Activated naive CD8-positive, alpha-beta T cell treated with anti-CD3 and anti-CD28 coated beads for 36 hours (primary cell): ENCODE measurements around the gene OR2K2. TPM values are rescaled to one million over a fixed set of nuclear protein-coding genes. Genes with fewer than 3 reads are reported as not detected.
"Not testable (repeated sequence)": the region's sequence is repeated elsewhere in the genome, so short reads cannot be mapped to it uniquely, and the experiment has no call there.

Experiments
- DNase-seq: peaks from one replicate; pipeline ENCODE4 v3.0.0; 2021
- H3K27ac Mint-ChIP-seq: one replicate; pipeline ENCODE4 v1.8.0; 2022; ENCODE audit warnings: mild to moderate bottlenecking, moderate library complexity, mixed read lengths
- H3K27me3 Mint-ChIP-seq: one replicate; pipeline ENCODE4 v1.8.0; 2022; ENCODE audit warnings: mild to moderate bottlenecking, mixed read lengths
- H3K36me3 Mint-ChIP-seq: one replicate; pipeline ENCODE4 v1.8.0; 2021; ENCODE audit warnings: mild to moderate bottlenecking, mixed read lengths
- H3K4me1 Mint-ChIP-seq: one replicate; pipeline ENCODE4 v1.8.0; 2021; ENCODE audit warnings: mixed read lengths
- H3K4me3 Mint-ChIP-seq: one replicate; pipeline ENCODE4 v1.8.0; 2022; ENCODE audit warnings: mild to moderate bottlenecking, moderate library complexity, mixed read lengths
- H3K9me3 Mint-ChIP-seq: one replicate; pipeline ENCODE4 v1.8.0; 2022; ENCODE audit warnings: mixed read lengths
- total RNA-seq, 2 experiments: library from RNA; stranded (reverse); gene quantifications; one replicate each; pipeline ENCODE4 v1.2.3, GENCODE V29; 2021

Gene OR2K2
- total RNA-seq, 2 experiments from 2014 or later: not detected

DNA sequence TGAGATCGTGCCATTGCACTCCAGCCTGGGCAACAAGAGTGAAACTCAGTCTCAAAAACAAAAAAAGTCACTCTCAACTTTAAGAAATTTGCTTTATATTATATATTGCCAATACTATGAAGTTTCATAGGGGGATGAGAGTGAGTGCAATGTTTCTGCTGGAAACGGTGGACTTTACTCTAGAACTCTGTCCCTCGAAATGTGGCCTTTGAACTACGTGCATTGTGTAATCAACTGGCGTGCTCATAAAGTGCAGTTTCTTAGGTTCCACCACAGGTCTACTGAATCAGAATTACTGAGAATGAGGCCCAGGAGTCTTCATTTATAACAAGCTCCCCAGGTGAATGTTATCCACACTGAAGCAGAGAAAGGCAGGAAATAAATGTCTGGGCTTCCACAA lies 24.1 kb downstream of the OR2K2 start:
- H3K27me3 Mint-ChIP-seq: no peaks in the 10 kb centered on the region
- no peaks in the 10 kb centered on the region for H3K4me1 Mint-ChIP-seq
- no peaks in the 10 kb centered on the region for H3K9me3 Mint-ChIP-seq
- no peak overlapping the region for H3K27ac Mint-ChIP-seq
- no peak overlapping the region for H3K4me3 Mint-ChIP-seq
- H3K36me3 Mint-ChIP-seq: no peaks in the 10 kb centered on the region
- DNase-seq: no peak

DNA sequence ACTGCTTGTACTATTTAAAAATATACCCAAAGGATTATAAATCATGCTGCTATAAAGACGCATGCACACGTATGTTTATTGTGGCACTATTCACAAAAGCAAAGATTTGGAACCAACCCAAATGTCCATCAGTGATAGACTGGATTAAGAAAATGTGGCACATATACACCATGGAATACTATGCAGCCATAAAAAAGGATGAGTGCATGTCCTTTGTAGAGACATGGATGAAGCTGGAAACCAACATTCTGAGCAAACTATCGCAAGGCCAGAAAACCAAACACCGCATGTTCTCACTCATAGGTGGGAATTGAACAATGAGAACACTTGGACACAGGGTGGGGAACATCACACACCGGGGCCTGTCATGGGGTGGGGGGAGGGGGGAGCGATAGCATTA lies 26.0 kb downstream of the OR2K2 start:
- not testable (repeated sequence) for H3K36me3 Mint-ChIP-seq, H3K27ac Mint-ChIP-seq

DNA sequence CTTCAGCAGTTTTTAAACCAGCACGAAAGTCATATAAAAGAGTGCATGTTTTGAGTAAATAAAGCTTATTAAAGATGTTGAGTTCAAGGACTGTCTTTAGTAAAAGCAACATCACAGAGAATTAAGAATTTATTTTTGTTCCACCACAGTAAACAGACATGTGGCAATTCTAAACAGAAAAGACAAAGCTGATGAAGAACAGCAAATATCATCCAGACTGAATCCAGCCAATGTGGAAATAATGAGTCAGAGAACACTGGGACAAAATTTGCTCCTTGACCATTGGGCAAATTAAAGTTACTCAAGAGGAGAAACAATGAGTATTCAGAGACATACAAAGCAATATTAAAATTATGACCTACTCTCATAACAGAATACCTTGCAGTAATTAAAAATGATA lies 28.8 kb downstream of the OR2K2 start:
- Mint-ChIP-seq H3K9me3 (peaks cover 3% of the 10 kb centered on the region), H3K4me3 (no peak overlapping the region), H3K27me3 (peaks cover 7% of the 10 kb centered on the region), H3K4me1 (no peaks in the 10 kb centered on the region), H3K27ac (no peak overlapping the region), H3K36me3 (no peaks in the 10 kb centered on the region)
- no peak for DNase-seq

More for the DNA sequence above, 26.0 kb downstream of the OR2K2 start:
- not testable (repeated sequence) for DNase-seq, H3K4me3 Mint-ChIP-seq, H3K27me3 Mint-ChIP-seq, H3K9me3 Mint-ChIP-seq, H3K4me1 Mint-ChIP-seq

DNA sequence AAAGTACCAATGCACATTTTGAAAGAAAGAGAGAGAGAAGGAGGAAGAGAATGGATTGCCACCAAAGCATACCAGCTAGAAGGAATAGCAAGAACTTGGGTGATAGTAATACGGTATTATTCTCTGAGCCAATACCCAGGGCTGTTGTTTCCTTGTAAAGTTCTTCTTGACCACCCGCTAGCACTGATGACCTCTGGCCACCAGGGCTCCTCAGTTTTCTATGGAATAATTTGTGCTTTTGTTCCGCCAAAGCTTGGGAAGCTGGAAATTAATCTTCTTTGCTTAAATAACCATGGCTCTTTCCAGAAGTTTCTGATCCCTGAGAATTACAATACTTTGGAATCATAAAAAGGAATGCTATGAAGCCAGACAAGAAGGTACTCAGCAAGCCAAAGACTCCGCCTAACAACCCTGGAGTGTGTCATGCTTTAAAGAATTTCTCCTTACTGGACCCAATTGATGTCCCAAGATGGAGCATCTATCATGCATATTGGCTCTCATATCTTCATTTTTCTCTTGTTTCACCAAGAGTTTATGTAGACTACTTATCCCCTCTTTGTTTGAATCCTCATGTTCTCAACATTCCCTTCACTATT lies 29.8 kb downstream of the OR2K2 start:
- peaks cover 3% of the 10 kb centered on the region for H3K9me3 Mint-ChIP-seq
- peaks cover 7% of the 10 kb centered on the region for H3K27me3 Mint-ChIP-seq
- H3K4me1 Mint-ChIP-seq: no peaks in the 10 kb centered on the region
- DNase-seq: no peak
- no peak overlapping the region for H3K4me3 Mint-ChIP-seq
- no peak overlapping the region for H3K27ac Mint-ChIP-seq
- no peaks in the 10 kb centered on the region for H3K36me3 Mint-ChIP-seq

DNA sequence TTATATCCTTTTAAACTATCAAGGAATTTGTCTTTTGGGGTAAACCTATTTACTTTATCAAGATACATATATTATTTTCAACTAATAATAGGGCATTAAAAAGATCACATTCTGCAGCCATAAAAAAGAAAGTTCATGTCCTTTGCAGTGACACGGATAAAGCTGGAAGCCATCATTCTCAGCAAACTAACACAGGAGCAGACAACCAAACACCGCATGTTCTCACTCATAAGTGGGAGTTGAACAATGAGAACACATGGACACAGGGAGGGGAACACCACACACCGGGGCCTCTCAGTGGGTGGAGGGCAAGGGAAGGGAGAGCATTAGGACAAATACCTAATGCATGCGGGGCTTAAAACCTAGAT lies 30.4 kb downstream of the OR2K2 start:
- H3K36me3 Mint-ChIP-seq, H3K27me3 Mint-ChIP-seq, H3K4me3 Mint-ChIP-seq, H3K4me1 Mint-ChIP-seq, DNase-seq, H3K27ac Mint-ChIP-seq, H3K9me3 Mint-ChIP-seq: not testable (repeated sequence)

DNA sequence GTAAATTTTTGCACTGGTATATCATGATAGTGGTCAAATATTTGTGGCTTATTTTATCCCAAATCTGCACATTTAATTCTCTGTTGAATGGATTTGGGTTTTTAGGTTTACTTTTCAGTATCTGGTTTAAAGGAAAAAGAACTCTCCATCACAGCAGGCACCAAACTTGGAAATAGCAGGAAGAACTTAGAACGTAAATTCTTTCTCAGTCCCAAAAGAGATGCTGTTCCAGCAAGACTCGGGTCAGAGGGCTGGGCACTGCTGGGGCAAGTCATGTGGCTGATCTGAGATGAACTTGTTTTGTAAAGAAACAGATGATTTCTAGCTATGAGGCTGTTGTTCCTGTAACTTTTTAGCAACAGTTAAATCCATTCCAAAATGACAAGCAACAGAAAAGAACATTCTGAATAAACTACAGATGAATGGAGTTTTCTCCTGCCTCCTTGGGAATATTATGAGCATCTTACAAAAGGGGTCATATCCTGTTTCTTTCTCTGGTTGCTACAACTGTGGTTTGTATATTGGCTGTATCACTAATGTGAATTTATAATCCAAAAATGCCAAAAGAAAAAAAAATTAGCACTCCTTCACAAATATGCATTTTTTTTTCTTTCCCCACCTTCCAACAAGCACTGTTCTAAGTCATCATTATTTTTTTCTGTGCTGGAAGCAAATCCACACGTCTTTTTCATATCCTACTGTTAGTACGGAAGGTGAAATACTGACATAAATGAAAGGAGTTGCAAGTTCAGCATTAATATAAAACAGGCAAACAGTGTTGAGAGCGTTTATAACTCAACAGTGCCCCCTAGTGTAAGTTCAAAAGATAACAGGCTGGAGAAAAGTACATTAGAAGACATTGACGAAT lies 31.1 kb downstream of the OR2K2 start:
- Mint-ChIP-seq H3K27ac (no peak overlapping the region), H3K4me1 (no peaks in the 10 kb centered on the region), H3K36me3 (no peaks in the 10 kb centered on the region), H3K27me3 (peaks cover 7% of the 10 kb centered on the region), H3K4me3 (no peak overlapping the region), H3K9me3 (peaks cover 3% of the 10 kb centered on the region)
- DNase-seq: no peak

DNA sequence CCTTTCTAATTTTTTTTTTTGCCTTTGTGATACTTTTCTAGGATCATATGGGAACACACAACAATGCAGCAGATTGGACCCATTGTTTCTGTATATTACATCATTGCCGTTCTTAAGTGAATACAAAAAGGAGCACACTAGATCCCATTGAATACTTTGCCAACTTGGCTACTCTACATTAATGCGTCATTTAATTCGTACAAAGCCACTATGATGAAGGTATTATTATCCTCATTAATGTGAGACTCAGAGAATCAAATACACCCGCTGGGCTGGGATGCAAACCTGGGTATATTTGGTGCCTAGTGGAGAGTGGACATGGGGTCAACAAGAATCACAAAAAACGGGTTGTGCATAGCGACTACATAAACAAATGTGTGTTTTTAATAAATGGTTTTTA lies 31.9 kb downstream of the OR2K2 start:
- H3K9me3 Mint-ChIP-seq: peaks cover 3% of the 10 kb centered on the region
- no peak for DNase-seq
- H3K27me3 Mint-ChIP-seq: peaks cover 7% of the 10 kb centered on the region
- H3K27ac Mint-ChIP-seq: no peak overlapping the region
- no peaks in the 10 kb centered on the region for H3K4me1 Mint-ChIP-seq
- no peak overlapping the region for H3K4me3 Mint-ChIP-seq
- H3K36me3 Mint-ChIP-seq: no peaks in the 10 kb centered on the region

DNA sequence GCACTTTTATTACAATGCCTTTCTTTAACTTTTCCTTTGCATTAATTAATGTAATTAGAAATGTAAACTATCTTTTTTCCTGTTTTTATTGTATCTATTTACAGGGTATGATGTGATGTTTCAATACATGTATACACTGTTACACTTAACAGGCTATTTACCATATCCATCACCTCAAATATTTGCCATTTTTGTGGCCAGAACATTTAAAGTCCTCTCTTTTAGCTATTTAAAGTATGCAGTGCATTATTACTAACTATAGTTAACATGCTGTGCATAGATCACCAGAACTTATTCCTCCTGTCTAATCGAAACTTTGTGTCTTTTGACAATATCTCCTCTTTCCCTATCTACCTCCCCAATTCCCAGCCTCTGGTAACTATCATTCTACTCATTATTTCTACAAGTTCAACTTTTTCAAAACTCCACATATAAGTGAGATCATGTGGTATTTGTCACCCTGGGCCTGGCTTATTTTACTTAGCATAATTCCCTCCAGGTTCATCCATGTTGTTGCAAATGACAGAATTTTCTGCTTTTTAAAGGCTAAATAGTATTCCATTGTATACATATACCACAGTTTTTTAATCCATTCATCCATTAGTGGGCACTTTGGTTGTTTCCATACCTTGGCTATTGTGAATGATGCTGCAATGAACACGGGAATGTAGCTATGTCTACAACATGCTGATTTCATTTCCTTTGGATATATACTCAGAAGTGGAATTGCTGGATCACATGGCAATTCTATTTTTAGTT lies 32.8 kb downstream of the OR2K2 start:
- H3K4me1 Mint-ChIP-seq: no peaks in the 10 kb centered on the region
- no peak overlapping the region for H3K4me3 Mint-ChIP-seq
- peaks cover 3% of the 10 kb centered on the region for H3K9me3 Mint-ChIP-seq
- H3K27me3 Mint-ChIP-seq: peaks cover 7% of the 10 kb centered on the region
- H3K27ac Mint-ChIP-seq: no peak overlapping the region
- DNase-seq: no peak
- H3K36me3 Mint-ChIP-seq: no peaks in the 10 kb centered on the region

DNA sequence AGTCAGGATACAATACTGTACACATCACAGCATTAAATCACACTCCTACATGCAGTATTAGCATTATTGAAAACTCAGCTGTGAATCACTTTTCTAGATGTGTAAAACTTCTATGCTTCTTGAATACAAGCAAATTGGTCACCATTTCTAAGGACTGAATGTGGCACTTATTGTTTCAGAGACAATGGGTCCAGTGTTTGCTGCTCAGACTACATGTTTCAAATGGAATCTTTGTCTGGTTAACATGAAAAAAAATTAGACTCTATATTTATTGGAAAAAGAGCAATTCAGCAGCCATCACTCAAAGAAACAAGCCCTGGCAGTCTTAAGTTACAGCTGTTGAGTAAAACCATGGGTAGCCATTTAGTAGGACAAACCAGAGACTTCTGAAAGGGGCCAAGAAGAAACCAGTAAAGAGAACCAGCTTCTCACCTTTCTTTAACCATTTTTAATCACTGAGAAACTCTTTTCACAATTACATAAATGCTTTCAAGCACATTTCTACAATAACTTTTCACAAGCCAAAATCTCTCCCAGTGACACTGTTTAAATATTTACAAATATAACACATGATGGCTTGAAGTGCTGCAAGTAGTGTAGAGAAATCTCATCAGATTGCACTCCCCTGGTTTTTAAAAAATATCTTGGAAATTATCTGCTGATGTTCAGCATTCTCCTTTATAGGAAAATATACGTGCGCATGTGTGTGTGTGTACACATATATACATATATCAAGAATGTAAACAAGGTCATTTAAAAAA lies 35.2 kb downstream of the OR2K2 start:
- DNase-seq: no peak
- peaks cover 3% of the 10 kb centered on the region for H3K9me3 Mint-ChIP-seq
- no peaks in the 10 kb centered on the region for H3K36me3 Mint-ChIP-seq
- H3K4me3 Mint-ChIP-seq: no peak overlapping the region
- no peaks in the 10 kb centered on the region for H3K4me1 Mint-ChIP-seq
- no peak overlapping the region for H3K27ac Mint-ChIP-seq
- H3K27me3 Mint-ChIP-seq: peaks cover 7% of the 10 kb centered on the region

DNA sequence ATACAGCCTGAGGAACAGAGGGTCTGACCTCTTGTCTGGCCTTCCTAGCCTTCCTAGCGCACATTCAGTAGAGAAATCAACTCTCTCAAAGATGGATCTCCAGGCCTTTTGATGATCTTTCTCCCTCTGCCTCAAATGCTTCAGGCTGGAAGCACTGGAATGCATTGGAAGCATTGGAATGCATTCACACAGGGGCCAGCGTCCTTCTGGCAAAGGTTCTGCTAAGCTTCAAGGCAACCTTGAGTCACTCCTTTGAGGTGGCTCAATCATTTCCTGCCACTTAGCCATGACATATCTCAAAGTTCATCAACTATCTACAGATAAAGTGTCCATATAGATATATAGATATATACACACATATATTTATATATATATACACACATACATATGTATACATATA lies 42.9 kb downstream of the OR2K2 start:
- Mint-ChIP-seq H3K27me3 (peaks cover 24% of the 10 kb centered on the region), H3K36me3 (no peaks in the 10 kb centered on the region), H3K27ac (no peak overlapping the region), H3K4me1 (no peaks in the 10 kb centered on the region), H3K9me3 (no peaks in the 10 kb centered on the region), H3K4me3 (no peak overlapping the region)
- DNase-seq: no peak

DNA sequence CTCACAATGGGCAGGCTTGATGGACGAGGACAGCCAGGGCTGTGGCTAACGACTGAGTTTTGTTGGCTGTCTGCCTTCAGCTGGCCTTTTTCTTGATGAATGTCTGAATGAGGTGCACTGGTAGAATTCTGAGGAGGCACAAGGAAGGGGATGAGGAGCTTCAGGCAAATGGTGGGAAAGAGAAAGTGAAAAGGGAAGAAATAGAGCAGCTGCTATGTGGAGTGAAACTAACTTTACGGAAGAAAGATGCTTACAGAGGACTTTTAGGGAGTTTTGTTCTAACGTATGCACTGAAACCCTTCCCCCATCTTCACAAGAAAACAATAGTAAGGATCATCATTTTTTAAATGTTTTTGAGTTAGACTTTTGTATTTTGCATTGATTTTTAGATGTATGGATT lies 45.3 kb downstream of the OR2K2 start:
- no peak for DNase-seq
- Mint-ChIP-seq H3K36me3 (no peaks in the 10 kb centered on the region), H3K4me1 (no peaks in the 10 kb centered on the region), H3K27me3 (peaks cover 22% of the 10 kb centered on the region), H3K27ac (no peak overlapping the region), H3K4me3 (no peak overlapping the region), H3K9me3 (no peaks in the 10 kb centered on the region)

DNA sequence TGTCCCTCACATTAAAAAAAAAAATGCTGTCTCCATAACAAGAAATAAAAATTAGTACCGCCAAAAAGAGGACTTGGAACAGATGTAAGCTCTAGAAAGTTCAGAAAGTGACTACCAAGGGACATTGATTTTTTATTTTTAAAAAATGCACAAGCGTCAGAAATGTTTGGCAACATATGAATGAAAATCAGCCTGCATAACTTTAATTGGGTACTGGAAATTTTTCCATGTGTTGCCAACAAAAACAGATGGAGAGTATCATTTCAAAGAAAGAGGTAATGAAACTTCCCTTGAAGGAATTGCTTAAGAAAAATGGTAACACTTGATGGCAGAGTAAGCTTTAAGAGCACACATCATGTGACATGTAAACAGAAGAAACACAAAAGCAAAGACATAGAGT lies 47.2 kb downstream of the OR2K2 start:
- Mint-ChIP-seq H3K36me3 (no peaks in the 10 kb centered on the region), H3K27me3 (peaks cover 17% of the 10 kb centered on the region)

DNA sequence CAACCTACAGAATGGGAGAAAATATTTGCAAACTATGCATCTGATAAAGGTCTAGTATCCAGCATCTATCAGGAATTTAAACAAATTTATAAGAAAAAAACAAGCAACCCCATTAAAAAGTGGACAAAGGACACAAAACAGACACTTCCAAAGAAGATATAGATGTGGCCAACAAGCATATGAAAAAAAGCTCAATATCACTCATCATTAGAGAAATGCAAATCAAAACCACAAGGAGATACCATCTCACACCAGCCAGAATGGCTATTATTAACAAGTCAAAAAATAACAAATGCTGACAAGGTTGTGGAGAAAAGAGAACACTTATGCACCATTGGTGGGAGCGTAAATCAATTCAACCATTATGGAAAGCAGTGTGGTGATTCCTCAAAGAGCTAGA lies 49.2 kb downstream of the OR2K2 start:
- not testable (repeated sequence) for H3K4me1 Mint-ChIP-seq, H3K27ac Mint-ChIP-seq, H3K36me3 Mint-ChIP-seq, H3K4me3 Mint-ChIP-seq, H3K9me3 Mint-ChIP-seq, DNase-seq
- H3K27me3 Mint-ChIP-seq: peaks cover 17% of the 10 kb centered on the region

More for the DNA sequence above, 47.2 kb downstream of the OR2K2 start:
- no peaks in the 10 kb centered on the region for H3K4me1 Mint-ChIP-seq
- no peak for DNase-seq
- H3K27ac Mint-ChIP-seq: no peak overlapping the region
- H3K9me3 Mint-ChIP-seq: no peaks in the 10 kb centered on the region
- H3K4me3 Mint-ChIP-seq: no peak overlapping the region
